ENCODE data around the gene LY6G6F. TPM values are rescaled to one million over a fixed set of nuclear protein-coding genes. Genes with fewer than 3 reads are reported as not detected.

The LY6G6F gene
- total and polyA plus RNA-seq, 2 of the 13 experiments (the other 11 are each of a cell fraction or from before 2014, with no cell fraction given), result not detected

DNA sequence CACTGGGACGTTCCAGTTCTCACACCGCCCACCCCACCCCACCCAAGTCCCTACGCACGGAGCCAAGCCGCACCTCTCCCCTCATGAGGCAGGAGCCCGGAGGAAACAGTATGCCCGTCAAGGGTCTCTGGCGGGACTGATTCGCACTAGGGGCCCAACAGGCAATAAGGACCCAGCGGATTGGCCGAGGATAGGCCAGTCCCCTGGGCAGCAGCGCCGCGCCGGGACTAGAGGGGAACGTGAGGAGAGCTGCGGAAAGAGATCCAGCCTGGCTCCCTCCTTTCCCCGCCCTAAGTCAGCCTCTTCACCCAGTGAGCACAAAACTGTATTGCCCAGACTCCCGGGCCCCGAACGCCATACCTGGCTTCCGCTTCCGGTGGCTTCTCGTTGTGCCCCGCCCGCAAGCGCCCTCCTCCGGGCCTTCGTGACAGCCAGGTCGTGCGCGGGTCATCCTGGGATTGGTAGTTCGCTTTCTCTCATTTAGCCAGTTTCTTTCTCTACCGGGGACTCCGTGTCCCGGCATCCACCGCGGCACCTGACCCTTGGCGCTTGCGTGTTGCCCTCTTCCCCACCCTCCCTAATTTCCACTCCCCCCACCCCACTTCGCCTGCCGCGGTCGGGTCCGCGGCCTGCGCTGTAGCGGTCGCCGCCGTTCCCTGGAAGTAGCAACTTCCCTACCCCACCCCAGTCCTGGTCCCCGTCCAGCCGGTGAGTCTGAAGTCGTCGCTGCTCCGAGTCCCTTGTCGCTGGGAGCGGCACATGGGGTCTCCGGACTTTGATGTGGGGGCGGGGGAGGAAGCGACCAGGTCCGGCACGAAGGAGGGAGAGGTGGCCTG, 40.9 kb upstream of the LY6G6F start, which contains the start of gene CSNK2B (continued):
- TF ChIP-seq GMEB2 (CRISPR knock-in tag; IDR thresholded peaks at IDR 0.05; ENCODE audit: low read depth), result peak; percentile 68; the same call in 1 of the 2 replicates
- TF ChIP-seq REXO4 (CRISPR knock-in tag; IDR thresholded peaks at IDR 0.05; ENCODE audit: borderline replicate concordance), result no peak
- peak; percentile 80; the same call in 1 of the 2 replicates for TF ChIP-seq HOXA3 (CRISPR knock-in tag; IDR thresholded peaks at IDR 0.05)
- no peak for TF ChIP-seq FOXA1 (IDR thresholded peaks at IDR 0.05)
- TF ChIP-seq FOXA1 (CRISPR knock-in tag; IDR thresholded peaks at IDR 0.05), result no peak; the same call in 1 of the 2 replicates
- TF ChIP-seq ELF4 (CRISPR knock-in tag; IDR thresholded peaks at IDR 0.05; ENCODE audit: borderline replicate concordance), result no peak; the same call in 1 of the 2 replicates
- TF ChIP-seq, protein P1, sequence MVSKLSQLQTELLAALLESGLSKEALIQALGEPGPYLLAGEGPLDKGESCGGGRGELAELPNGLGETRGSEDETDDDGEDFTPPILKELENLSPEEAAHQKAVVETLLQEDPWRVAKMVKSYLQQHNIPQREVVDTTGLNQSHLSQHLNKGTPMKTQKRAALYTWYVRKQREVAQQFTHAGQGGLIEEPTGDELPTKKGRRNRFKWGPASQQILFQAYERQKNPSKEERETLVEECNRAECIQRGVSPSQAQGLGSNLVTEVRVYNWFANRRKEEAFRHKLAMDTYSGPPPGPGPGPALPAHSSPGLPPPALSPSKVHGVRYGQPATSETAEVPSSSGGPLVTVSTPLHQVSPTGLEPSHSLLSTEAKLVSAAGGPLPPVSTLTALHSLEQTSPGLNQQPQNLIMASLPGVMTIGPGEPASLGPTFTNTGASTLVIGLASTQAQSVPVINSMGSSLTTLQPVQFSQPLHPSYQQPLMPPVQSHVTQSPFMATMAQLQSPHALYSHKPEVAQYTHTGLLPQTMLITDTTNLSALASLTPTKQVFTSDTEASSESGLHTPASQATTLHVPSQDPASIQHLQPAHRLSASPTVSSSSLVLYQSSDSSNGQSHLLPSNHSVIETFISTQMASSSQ (IDR thresholded peaks at IDR 0.05; ENCODE audit: low read depth), result 0 out of 2 replicates have a peak, but pooled peaks have one; percentile 37
- TF ChIP-seq, protein P1 (CRISPR knock-in tag; IDR thresholded peaks at IDR 0.05; ENCODE audit: borderline replicate concordance), result peak; percentile 51; the same call in 1 of the 2 replicates
- TF ChIP-seq RNF2 (conservative IDR thresholded peaks at IDR 0.05; ENCODE audit: low read depth), result no peak
- TF ChIP-seq ZFP90 (CRISPR knock-in tag; IDR thresholded peaks at IDR 0.05; ENCODE audit: borderline replicate concordance), result peak; percentile 75
- TF ChIP-seq ZNF280D (CRISPR knock-in tag; IDR thresholded peaks at IDR 0.05), result 0 out of 2 replicates have a peak, but pooled peaks have one; percentile 13
- TF ChIP-seq ZNF296 (CRISPR knock-in tag; conservative IDR thresholded peaks at IDR 0.05), result no peak
- TF ChIP-seq IKZF1 (IDR thresholded peaks at IDR 0.05), result no peak
- TF ChIP-seq SRY (CRISPR knock-in tag; IDR thresholded peaks at IDR 0.05), result peak; percentile 86
- TF ChIP-seq, protein P2, sequence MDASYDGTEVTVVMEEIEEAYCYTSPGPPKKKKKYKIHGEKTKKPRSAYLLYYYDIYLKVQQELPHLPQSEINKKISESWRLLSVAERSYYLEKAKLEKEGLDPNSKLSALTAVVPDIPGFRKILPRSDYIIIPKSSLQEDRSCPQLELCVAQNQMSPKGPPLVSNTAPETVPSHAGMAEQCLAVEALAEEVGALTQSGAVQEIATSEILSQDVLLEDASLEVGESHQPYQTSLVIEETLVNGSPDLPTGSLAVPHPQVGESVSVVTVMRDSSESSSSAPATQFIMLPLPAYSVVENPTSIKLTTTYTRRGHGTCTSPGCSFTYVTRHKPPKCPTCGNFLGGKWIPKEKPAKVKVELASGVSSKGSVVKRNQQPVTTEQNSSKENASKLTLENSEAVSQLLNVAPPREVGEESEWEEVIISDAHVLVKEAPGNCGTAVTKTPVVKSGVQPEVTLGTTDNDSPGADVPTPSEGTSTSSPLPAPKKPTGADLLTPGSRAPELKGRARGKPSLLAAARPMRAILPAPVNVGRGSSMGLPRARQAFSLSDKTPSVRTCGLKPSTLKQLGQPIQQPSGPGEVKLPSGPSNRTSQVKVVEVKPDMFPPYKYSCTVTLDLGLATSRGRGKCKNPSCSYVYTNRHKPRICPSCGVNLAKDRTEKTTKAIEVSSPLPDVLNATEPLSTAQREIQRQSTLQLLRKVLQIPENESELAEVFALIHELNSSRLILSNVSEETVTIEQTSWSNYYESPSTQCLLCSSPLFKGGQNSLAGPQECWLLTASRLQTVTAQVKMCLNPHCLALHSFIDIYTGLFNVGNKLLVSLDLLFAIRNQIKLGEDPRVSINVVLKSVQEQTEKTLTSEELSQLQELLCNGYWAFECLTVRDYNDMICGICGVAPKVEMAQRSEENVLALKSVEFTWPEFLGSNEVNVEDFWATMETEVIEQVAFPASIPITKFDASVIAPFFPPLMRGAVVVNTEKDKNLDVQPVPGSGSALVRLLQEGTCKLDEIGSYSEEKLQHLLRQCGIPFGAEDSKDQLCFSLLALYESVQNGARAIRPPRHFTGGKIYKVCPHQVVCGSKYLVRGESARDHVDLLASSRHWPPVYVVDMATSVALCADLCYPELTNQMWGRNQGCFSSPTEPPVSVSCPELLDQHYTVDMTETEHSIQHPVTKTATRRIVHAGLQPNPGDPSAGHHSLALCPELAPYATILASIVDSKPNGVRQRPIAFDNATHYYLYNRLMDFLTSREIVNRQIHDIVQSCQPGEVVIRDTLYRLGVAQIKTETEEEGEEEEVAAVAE (CRISPR knock-in tag; IDR thresholded peaks at IDR 0.05; ENCODE audit: borderline replicate concordance), result peak; percentile 98
